ENCODE results near the gene TMEM132C.

Gene TMEM132C

DNA sequence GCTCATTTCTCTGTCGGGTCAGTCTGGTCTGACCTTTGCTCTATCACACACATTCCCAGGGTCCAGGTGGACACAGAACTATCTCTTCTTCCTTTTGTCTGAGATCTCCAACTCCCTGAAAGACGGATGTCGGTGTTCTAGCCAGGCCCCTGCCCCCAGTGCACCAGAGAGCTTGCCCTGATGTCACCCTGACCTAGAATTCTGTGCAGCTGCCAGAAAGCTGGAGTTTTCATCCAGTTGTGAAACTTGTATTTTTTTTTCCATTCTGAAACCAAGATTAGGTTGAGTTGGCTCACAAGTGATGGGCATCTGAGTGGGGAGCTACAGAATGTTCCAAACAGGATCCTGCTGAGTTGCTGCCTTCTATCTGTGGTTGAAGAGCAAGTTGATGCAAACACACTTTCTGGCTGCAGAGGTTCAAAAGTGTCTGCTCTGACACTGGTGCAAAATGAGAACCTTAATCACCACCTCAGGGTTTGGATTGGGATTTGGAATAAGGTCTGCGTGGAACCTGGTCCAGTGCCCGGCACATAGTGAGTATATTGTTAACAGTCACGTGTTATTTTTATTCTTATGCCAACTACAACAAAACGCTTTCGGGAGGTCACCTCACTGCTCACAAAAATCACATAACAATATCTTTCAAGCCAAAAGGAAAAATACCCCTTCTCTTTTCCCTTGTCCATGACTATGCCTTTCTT, 345.3 kb downstream of the TMEM132C start:
- no peak for DNase-seq (ENCODE audit: low read depth)

GRCh38 chr12:128613837-128614590, 347.0 kb downstream of the TMEM132C start:
- no peak for DNase-seq (ENCODE audit: low read depth)

DNA sequence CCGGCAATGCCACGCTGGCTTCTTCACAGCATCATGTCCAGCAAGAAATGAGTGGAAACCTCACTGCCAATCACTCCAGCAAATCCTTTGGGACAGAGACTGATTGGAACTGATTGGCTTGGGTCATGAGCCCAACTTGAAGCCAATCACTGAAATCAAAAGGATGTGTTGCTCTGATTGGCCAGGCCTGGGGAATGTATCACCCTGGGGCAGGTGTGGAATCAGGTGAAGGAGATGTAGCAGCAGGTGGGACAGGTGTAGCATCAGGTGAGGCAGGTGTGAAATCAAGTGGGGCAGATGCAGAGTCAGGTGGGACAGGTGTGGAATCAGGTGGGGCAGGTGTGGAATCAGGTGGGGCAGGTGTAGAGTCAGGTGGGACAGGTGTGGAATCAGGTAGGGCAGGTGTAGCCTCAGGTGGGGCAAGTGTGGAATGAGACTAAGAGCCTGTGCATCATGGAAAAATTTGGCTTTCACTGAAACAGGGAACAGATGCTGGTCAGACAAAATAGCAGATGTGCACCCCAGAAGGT, 350.4 kb downstream of the TMEM132C start:
- DNase-seq (ENCODE audit: low read depth) = no peak

GRCh38 chr12:128619263-128619662, 352.3 kb downstream of the TMEM132C start:
- DNase-seq (ENCODE audit: low read depth) = no peak

GRCh38 chr12:128621304-128621703, 354.3 kb downstream of the TMEM132C start:
- no peak for DNase-seq (ENCODE audit: low read depth)

DNA sequence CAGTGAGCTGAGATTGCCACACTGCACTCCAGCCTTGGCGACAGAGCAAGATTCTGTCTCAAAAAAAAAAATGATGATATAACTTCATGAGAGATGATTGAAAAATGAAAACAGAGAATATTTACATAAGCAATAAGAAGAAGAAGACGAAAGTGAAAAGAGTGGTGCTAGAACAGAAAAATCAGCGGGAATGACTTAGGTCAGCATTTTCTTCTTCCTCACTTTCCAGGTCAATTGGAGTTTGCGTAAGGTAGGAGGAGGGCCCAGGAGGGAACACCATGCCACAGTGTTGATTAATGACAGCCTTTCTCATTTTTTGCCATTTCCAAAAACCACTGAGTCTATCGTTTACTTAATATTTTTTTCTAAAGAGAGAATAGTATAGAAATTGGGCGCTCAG, 356.8 kb downstream of the TMEM132C start:
- no peak for DNase-seq (ENCODE audit: low read depth)

DNA sequence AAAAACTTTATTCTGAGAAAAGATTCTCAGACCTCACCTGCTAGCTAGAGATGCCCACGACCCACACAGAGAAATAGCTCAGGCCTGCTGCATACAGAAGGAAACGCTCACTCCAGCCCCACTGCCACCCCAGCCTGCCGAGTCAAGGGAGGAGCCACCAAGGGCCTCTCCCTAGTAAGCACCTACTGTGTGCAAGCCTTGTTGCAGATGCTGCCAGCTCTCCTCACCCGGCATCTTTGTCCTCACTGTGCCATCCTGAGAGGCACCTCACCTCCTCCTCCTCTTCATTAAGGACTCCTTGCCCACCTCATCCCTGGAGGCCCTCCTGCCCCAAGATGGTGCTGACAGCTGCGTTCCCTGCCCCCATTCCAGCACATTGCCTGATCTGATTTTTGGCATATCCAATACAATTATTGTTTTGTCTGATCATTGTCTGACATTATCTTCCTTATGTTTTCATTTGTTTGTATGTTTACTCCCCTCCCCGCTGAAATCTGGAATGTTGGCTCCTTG, 359.9 kb downstream of the TMEM132C start:
- no peak for DNase-seq (ENCODE audit: low read depth)

DNA sequence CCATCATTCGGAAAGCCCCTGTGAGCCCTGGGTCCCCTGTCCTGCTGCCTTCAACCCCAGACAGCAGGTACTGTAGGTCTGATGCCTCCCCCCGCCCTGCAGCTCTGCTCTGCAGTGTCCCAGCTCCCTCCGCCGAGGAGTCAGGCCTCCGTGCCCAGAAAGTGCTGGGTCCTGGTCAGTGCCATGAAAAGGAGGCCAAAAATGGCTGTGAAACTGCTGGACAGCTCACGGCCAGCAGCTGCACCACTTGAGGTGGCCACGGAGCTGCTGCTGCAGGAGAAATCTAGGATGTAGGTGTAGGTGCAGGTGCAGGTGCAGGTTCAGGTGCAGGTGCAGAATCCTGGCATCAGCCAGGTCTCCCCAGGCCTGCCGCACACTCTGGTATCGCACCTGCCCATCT, 360.7 kb downstream of the TMEM132C start:
- no peak for DNase-seq (ENCODE audit: low read depth)

GRCh38 chr12:128629979-128630378, 363.0 kb downstream of the TMEM132C start:
- no peak for DNase-seq (ENCODE audit: low read depth)

- DNase-seq (ENCODE audit: low read depth) = no peak
These were observed 371.0 kb downstream of the TMEM132C start for GRCh38 chr12:128637642-128638606.

GRCh38 chr12:128639089-128639488, 372.1 kb downstream of the TMEM132C start:
- DNase-seq (ENCODE audit: low read depth) = no peak

DNA sequence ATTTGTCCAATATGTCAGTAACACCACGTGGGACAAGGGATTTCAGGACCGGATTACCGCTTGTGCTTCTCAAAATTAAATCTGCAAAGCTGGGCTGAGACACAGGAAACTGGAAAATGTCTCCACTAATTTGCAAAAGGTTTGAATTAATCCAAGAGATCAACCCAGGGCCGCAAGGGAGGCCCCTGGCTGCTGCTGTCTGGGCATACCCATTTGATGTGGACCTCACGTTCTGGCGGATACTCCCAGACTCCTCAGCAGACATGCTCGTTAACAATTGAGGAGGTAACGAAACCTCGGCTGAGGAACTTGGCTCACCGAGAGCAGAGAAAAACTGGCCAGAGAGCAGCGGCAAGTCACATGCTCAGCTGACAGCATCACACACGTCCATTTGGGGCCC, 376.2 kb downstream of the TMEM132C start:
- DNase-seq (ENCODE audit: low read depth) = no peak

- no peak for DNase-seq (ENCODE audit: low read depth)
These were observed 377.8 kb downstream of the TMEM132C start for GRCh38 chr12:128644664-128645296.

- DNase-seq (ENCODE audit: low read depth) = no peak
These were observed 382.9 kb downstream of the TMEM132C start for GRCh38 chr12:128649902-128650301.

DNA sequence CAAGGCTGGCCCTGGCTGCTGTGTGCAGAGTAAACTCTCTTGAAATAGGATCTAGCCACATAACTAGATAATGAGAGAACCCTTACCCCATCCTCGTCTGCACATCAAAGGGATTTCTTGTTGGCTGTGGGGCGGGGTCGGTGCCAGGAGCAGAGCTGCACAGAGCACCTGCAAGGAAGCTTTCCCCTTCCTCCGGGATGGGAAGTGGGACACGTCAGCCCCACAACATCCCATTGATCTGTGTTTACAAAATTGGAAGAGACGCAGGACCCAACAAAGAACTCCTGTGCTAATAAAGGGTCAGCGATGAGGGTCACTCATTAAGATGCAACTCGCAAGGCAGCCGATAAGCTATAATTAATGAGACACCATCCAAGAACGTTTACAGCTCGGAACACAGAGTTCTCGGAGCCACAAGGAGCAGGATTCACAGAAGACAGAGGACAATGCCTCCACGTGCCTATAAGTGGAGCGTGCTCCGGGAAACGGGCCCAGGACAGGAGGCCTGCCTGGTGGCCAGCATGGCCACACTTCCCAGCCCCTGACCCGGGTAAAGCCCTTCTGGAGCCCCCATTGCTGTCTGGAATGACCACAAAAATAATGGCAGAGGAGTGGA, 385.3 kb downstream of the TMEM132C start:
- DNase-seq (ENCODE audit: low read depth) = no peak

DNA sequence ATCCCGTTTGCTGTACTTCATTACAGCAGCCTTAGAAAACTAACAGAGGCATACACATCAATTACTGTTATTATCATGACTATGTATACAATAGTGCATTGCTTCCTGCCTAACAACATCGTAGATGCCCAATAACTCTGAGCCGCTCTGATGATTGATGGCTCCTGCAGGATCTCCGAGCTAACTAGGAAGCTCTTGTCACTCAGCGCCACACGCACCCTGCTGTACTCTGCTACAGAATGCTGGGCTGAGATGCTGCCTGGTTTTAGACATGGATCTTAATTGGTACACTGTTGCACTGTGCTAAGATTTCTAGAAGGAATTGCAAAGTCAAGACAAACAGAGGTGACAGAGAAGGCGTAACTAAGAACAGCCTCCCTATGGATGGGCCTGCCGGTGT, 387.5 kb downstream of the TMEM132C start:
- DNase-seq (ENCODE audit: low read depth) = no peak

DNA sequence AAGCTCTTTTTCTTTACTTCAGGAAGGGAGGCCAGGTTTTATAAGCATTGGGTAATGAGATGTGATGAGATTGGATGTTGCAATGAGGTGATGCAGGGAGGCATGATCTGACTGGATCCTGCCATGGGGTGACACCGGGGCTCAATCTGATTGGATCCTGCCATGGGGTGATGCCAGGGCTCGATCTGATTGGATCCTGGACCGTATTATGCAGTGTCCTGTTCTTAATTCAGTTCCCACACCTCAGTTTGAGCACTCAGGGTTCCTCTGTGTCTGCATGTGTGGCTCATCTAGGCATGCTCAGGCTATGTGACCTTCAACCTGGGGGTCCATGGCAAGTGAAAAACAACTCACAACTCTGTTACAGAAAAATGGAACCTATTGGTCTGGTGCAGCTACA, 390.4 kb downstream of the TMEM132C start:
- DNase-seq (ENCODE audit: low read depth) = no peak

DNA sequence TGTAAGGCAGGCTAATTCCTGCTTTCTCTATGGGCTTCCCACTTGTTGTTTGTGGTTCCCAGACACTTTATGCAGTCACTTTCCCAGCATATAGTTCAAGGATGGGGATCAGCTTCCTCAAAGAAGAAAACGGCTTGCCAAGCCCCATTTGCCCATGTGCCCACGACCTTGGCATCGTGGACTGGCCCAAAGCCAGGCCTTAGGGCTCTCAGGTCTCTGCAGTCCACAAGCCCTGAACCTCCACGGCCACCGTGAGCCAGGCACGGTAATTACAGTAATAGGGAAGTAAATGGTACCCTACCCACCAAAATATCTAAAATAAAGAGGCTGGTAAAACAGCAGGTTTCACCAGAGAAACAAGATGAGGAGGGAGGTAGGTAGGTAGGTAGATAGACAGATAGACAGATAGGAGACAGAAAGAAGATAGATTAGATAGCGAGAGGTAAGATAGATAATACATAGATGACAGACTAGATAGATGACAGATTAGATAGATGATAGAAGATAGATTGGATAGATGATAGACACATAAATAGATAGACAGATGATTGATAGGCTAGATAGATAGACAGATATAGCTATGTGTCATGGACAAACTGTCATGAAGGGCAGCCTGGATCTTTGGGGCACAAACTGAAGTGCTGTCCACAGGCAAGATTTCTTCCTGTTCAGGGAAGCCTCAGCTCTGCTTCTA, 393.7 kb downstream of the TMEM132C start:
- no peak for DNase-seq (ENCODE audit: low read depth)

GRCh38 chr12:128661226-128661569, 394.2 kb downstream of the TMEM132C start:
- no peak for DNase-seq (ENCODE audit: low read depth)

DNA sequence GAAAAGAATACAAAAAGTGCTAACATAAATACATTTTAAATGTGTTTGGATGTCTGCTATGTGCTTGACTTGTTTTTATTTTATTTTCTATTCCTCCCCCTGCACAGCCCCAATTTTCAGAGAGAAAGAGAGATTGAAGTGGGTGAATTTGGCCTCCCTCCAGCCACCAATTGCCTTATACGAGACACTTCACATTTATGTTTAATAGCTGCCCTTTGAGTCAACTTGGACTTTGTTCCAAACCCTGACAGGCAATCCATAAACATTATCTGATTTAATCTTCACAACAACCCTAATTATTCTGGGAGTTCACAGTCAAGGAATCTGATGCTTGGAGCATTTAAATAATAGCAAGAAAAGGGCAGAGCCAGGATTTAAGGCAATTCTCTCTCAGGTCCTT, 395.1 kb downstream of the TMEM132C start:
- DNase-seq (ENCODE audit: low read depth) = no peak

GRCh38 chr12:128664501-128664900, 397.5 kb downstream of the TMEM132C start:
- no peak for DNase-seq (ENCODE audit: low read depth)
